PC-3 (cell line): ENCODE measurements around the gene SLC6A1. TPM values are rescaled to one million over a fixed set of nuclear protein-coding genes. Genes with fewer than 3 reads are reported as not detected.
"Not testable (repeated sequence)": the region's sequence is repeated elsewhere in the genome, so short reads cannot be mapped to it uniquely, and the experiment has no call there.

Experiments used
- ATAC-seq: fragments of 200-7000 bp; cut with Tn5 transposase; 2 replicates; pipeline ENCODE4 v1.9.1; 2020; ENCODE audit warnings: mild to moderate bottlenecking, moderate library complexity
- BruUV-seq: library from RNA; stranded (reverse); fragments of 400-500 nt; replicated peaks from 2 replicates; lab custom pipeline; 2021; lab: Mats Ljungman, UMichigan
- CTCF ChIA-PET: fragments of 300-600 bp; sonication (Branson Sonifier 250); formaldehyde crosslinking; loops from one replicate; lab custom pipeline; 2022; ENCODE audit warnings: antibody characterized with exemption; lab: Charles Lee
- POLR2A ChIA-PET: fragments of 300-600 bp; sonication (Branson Sonifier 250); formaldehyde crosslinking; loops from one replicate; lab custom pipeline; 2022; ENCODE audit warnings: antibody characterized with exemption; ENCODE audit not compliant: unreplicated experiment; lab: Charles Lee
- DNase-seq: peaks from one replicate; pipeline ENCODE4 v3.0.0-alpha.2; 2015
- H2AFZ ChIP-seq: fragments of 300-600 bp; sonication (generic); 2 replicates; pipeline ENCODE4 v1.6.0; 2016; ENCODE audit warnings: antibody characterized with exemption, low read length
- H3F3A ChIP-seq: fragments of 300-600 bp; sonication (generic); one replicate; pipeline ENCODE4 v1.6.0; 2017; ENCODE audit warnings: antibody characterized with exemption, low read length, control low read depth, mild to moderate bottlenecking; ENCODE audit not compliant: unreplicated experiment
- H3K27ac ChIP-seq: fragments of 300-600 bp; sonication (generic); 2 replicates; pipeline ENCODE4 v1.5.1; 2016; ENCODE audit warnings: mild to moderate bottlenecking, low read length
- H3K27me3 ChIP-seq: fragments of 300-600 bp; sonication (generic); 2 replicates; pipeline ENCODE4 v1.6.1; 2016; ENCODE audit warnings: low read length, mixed read lengths
- H3K36me3 ChIP-seq: fragments of 300-600 bp; sonication (generic); 2 replicates; pipeline ENCODE4 v1.6.1; 2016; ENCODE audit warnings: low read depth, mixed run types, low read length, mixed read lengths
- H3K4me1 ChIP-seq: fragments of 300-600 bp; sonication (generic); 2 replicates; pipeline ENCODE4 v1.5.1; 2016; ENCODE audit warnings: low read length; ENCODE audit not compliant: insufficient read depth
- H3K4me2 ChIP-seq: fragments of 300-600 bp; sonication (generic); 2 replicates; pipeline ENCODE4 v1.6.0; 2016; ENCODE audit warnings: low read length
- H3K4me3 ChIP-seq: fragments of 300-600 bp; sonication (generic); 2 replicates; pipeline ENCODE4 v1.5.1; 2016; ENCODE audit warnings: mild to moderate bottlenecking, low read length, mixed read lengths
- H3K79me2 ChIP-seq: fragments of 300-600 bp; sonication (generic); 2 replicates; pipeline ENCODE4 v1.6.1; 2017; ENCODE audit warnings: low read length, mixed read lengths
- H3K9ac ChIP-seq: fragments of 300-600 bp; sonication (generic); 2 replicates; pipeline ENCODE4 v1.6.0; 2016; ENCODE audit warnings: mild to moderate bottlenecking, low read length
- H3K9me2 ChIP-seq: fragments of 300-600 bp; sonication (generic); replicated peaks from 2 replicates; pipeline ENCODE4 v1.6.1; 2016; ENCODE audit warnings: mixed run types, low read length, mixed read lengths
- H3K9me3 ChIP-seq: fragments of 300-600 bp; sonication (generic); 2 replicates; pipeline ENCODE4 v1.6.1; 2016; ENCODE audit warnings: low read length, mixed read lengths
- H4K20me1 ChIP-seq: fragments of 300-600 bp; sonication (generic); 2 replicates; pipeline ENCODE4 v1.6.1; 2016; ENCODE audit warnings: low read length, mixed read lengths
- EZH2 ChIP-seq: fragments of 300-600 bp; sonication (generic); IDR thresholded peaks from one replicate; pipeline ENCODE4 v1.6.1; 2017; ENCODE audit warnings: antibody characterized with exemption, mild to moderate bottlenecking, low read length; ENCODE audit not compliant: unreplicated experiment
- EZH2phosphoT487 ChIP-seq: fragments of 300-600 bp; sonication (generic); IDR thresholded peaks from 2 replicates; pipeline ENCODE4 v1.6.1; 2018; ENCODE audit warnings: mild to moderate bottlenecking, antibody characterized with exemption, low read length, borderline replicate concordance
- intact Hi-C: fragments of 100-400 bp; cut with micrococcal nuclease; formaldehyde crosslinking; loops from 2 replicates; pipeline ENCODE4 v1.9.0; 2023
- total RNA-seq: library from RNA; depleted of rRNA; stranded (reverse); fragments of >200 nt; gene quantifications from 2 replicates; pipeline ENCODE4 v1.2.3, GENCODE V29; 2014
- TF ChIP-seq, protein P1 (sequence below): fragments of 300-600 bp; sonication (generic); conservative IDR thresholded peaks from 2 replicates; pipeline ENCODE4 v1.5.1; 2017; ENCODE audit warnings: antibody characterized with exemption, low read depth, mild to moderate bottlenecking, low read length

Gene SLC6A1
- total RNA-seq, 1 experiment from 2014 or later = not detected

DNA sequence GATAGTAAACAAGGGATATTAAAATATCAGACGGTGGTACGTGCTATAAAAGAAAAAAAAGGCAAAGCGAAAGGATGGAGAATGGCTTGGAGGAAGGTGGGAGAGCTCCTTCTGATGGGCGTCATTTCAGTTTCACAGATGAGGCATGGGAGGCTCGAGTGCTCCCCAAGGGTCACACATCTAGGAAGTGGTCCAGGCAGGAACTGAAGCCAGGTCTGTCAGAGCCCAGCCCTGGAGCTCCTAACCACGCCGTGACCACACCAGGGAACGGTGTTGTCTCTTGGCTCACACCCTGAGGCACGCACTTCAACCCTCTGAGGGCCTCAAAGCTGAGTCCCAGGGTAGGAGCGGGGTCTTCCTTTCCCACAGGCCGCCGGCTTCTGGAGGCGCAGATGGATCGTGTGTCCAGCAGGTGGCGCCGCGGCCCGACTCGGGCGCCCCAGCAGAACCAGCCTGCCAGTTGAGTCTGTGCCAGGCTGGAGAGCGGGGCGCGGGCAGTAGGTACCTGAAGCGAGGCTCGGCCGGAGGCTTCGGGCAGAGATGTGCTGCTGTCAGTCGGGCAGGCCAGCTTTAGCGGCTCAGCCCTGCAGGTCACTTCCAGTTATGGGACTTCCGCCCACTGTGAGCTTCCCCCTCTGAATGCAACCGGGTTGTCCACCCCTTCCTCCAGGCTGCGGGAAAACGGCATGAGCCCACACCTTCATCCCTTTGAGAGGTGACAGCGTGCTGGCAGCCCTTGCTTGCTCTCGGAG, 68.1 kb downstream of the SLC6A1 start:
- Histone ChIP-seq H2AFZ (peak overlapping the region; percentile 70), H3K9me2 (no peaks in the 10 kb centered on the region), H3K9me3 (no peaks in the 10 kb centered on the region), H3K4me1 (no peaks in the 10 kb centered on the region), H3K9ac (no peak overlapping the region), H3K27me3 (no peaks in the 10 kb centered on the region), H3K4me3 (peak overlapping the region; percentile 44), H3K36me3 (no peaks in the 10 kb centered on the region), H3K79me2 (no peaks in the 10 kb centered on the region), H3K27ac (no peak overlapping the region), H3F3A (no peaks in the 10 kb centered on the region), H4K20me1 (no peaks in the 10 kb centered on the region), H3K4me2 (peak overlapping the region; percentile 76)
- intact Hi-C loops = loop anchor here (1.0 kb wide), 4 partner anchors 76 to 275 kb away; no protein-coding TSS in a partner anchor
- DNase-seq (peak; percentile 83), ATAC-seq (peak; percentile 80)
- TF ChIP-seq, protein P1, sequence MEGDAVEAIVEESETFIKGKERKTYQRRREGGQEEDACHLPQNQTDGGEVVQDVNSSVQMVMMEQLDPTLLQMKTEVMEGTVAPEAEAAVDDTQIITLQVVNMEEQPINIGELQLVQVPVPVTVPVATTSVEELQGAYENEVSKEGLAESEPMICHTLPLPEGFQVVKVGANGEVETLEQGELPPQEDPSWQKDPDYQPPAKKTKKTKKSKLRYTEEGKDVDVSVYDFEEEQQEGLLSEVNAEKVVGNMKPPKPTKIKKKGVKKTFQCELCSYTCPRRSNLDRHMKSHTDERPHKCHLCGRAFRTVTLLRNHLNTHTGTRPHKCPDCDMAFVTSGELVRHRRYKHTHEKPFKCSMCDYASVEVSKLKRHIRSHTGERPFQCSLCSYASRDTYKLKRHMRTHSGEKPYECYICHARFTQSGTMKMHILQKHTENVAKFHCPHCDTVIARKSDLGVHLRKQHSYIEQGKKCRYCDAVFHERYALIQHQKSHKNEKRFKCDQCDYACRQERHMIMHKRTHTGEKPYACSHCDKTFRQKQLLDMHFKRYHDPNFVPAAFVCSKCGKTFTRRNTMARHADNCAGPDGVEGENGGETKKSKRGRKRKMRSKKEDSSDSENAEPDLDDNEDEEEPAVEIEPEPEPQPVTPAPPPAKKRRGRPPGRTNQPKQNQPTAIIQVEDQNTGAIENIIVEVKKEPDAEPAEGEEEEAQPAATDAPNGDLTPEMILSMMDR = peak; percentile 96
- TF ChIP-seq EZH2phosphoT487 = no peak
- POLR2A ChIA-PET = no interaction called here
- CTCF ChIA-PET = interaction anchor here (0.7 to 1.1 kb wide), 4 partner anchors 79 to 145 kb away, joined by 3 to 5 read pairs (median 4); no protein-coding TSS in a partner anchor
- no TSS peak for BruUV-seq

DNA sequence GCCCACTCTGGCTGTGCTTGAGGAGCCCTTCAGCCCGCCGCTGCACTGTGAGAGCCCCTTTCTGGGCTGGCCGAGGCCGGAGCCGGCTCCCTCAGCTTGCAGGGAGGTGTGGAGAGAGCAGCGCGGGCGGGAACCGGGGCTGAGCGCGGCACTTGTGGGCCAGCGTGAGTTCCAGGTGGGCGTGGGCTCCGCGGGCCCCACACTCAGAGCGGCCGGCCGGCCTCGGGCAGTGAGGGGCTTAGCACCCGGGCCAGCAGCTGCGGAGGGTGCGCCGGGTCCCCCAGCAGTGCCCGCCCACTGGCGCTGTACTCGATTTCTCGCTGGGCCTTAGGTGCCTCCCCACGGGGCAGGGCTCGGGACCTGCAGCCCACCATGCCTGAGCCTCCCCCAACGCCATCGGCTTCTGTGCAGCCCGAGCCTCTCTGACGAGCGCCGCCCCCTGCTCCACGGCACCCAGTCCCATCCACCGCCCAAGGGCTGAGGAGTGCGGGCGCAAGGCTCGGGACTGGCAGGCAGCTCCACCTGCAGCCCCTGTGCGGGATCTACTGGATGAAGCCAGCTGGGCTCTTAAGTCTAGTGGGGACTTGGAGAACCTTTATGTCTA, 68.8 kb downstream of the SLC6A1 start:
- peak overlapping the region; percentile 44; the same call in 1 of the 2 replicates for H3K4me3 ChIP-seq
- H3F3A ChIP-seq, BruUV-seq, H3K9me3 ChIP-seq, H3K9ac ChIP-seq, DNase-seq, H3K36me3 ChIP-seq, POLR2A ChIA-PET, H3K79me2 ChIP-seq, intact Hi-C loops, H3K27ac ChIP-seq, H3K27me3 ChIP-seq, H4K20me1 ChIP-seq, H3K4me1 ChIP-seq, H3K9me2 ChIP-seq: not testable (repeated sequence)
- H3K4me2 ChIP-seq = peak overlapping the region; percentile 76
- peak; percentile 7 for ATAC-seq
- H2AFZ ChIP-seq = peak overlapping the region; percentile 70
- CTCF ChIA-PET = interaction anchor here (0.6 to 1.0 kb wide), 3 partner anchors 87 to 303 kb away, joined by 3 read pairs; no protein-coding TSS in a partner anchor

DNA sequence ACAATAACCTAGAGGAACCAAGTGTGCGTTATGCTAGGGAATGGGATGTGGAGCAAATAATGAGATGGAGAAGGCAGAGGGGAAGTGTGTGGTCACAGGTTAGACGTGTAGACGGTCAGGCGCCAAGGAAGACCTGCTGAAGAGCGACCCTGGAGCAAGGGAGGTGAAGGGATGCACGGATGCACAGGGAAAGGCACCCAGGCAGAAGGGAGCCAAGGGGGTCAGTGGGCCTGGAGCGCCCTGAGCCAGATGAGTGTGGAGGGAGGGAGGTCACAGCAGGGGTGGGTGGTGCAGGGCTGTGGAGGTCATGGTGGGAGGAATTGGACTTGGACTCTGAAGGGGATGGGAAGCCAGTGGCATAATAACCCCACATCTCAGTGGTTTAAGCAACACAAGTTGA, 70.2 kb downstream of the SLC6A1 start:
- Histone ChIP-seq H3K4me2 (no peak overlapping the region), H3K4me1 (no peaks in the 10 kb centered on the region), H3K36me3 (no peaks in the 10 kb centered on the region), H3F3A (no peaks in the 10 kb centered on the region), H3K9ac (no peak overlapping the region), H3K27ac (no peak overlapping the region), H3K4me3 (no peak overlapping the region), H3K27me3 (no peaks in the 10 kb centered on the region), H3K79me2 (no peaks in the 10 kb centered on the region), H3K9me2 (no peaks in the 10 kb centered on the region), H4K20me1 (no peaks in the 10 kb centered on the region), H3K9me3 (peaks cover 3% of the 10 kb centered on the region; the same call in 1 of the 2 replicates), H2AFZ (no peak overlapping the region)
- ATAC-seq = no peak
- ChIA-PET POLR2A (no interaction called here), CTCF (interaction anchor here (0.6 kb wide), 1 partner anchor 61 kb away, joined by 4 read pairs; no protein-coding TSS in a partner anchor)
- DNase-seq = no peak
- intact Hi-C loops = no loop called here
- no peak for TF ChIP-seq EZH2
- TF ChIP-seq, protein P1 = no peak
- TF ChIP-seq EZH2phosphoT487 = no peak
- no TSS peak for BruUV-seq
